Measurements from ENCODE around the gene SMAD7. TPM values are rescaled to one million over a fixed set of nuclear protein-coding genes. Genes with fewer than 3 reads are reported as not detected.

Gene SMAD7
- total and polyA plus RNA-seq, 4 experiments from 2014 or later, result 2.7 to 31.2 (median 17.9) TPM

DNA sequence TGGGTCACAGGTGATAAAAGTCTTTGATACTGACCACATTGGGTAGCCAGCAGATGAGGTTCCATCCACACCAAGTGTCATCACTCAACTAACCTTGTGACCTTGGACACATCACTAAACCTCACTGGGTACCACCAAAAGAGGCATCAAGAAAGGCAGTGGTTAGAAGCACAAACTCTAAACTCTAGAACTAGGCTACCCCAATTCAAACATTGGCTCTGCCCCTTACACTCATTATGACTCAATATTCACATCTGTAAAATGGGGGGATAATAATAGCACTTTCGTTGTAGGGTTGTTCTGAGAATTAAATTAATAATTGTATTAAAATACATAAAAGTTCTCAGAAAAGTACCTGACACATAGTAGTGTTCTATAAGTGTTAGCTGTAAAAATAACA lies 15.8 kb upstream of the SMAD7 start:
- peaks cover 0 to 2% of the 10 kb centered on the region in 2 donors for H3K27me3 Mint-ChIP-seq
- CTCF ChIA-PET (ENCODE audit: partially characterized antibody), result no interaction called here
- POLR2A ChIA-PET (ENCODE audit: partially characterized antibody), result no interaction called here

GRCh38 chr18:48963586-48964470 lies 13.1 kb upstream of the SMAD7 start:
- Histone ChIP-seq H3K36me3 (ENCODE audit: insufficient read depth, low read length) (no peaks in the 10 kb centered on the region), H3K4me1 (ENCODE audit: insufficient read depth, low read length) (peaks cover 5% of the 10 kb centered on the region), H3K9me3 (ENCODE audit: control insufficient read depth in 1 of 2, low read length in 2 of 2) (no peaks in the 10 kb centered on the region), H3K27me3 (ENCODE audit: insufficient read depth, low read length) (no peaks in the 10 kb centered on the region), H3K4me3 (ENCODE audit: low read length in 2 of 2) (no peak overlapping the region), H3K27ac (ENCODE audit: low read depth, low read length) (no peak overlapping the region)
- Mint-ChIP-seq H3K4me1 (peaks cover 4 to 16% (median 9%) of the 10 kb centered on the region in 4 donors), H3K4me3 (no peak overlapping the region), H3K27ac (no peak overlapping the region), H3K27me3 (peaks cover 0 to 2% of the 10 kb centered on the region in 2 donors), H3K9me3 (peaks cover 0 to 1% (median 0%) of the 10 kb centered on the region in 8 donors), H3K36me3 (no peaks in the 10 kb centered on the region)
- no peak for DNase-seq
- CTCF ChIA-PET (ENCODE audit: partially characterized antibody), result interaction anchor here (1.3 kb wide), 2 partner anchors 35 to 51 kb away, joined by 3 read pairs; no protein-coding TSS in a partner anchor
- POLR2A ChIA-PET (ENCODE audit: partially characterized antibody), result no interaction called here
- intact Hi-C loops (cut with micrococcal nuclease), result no loop called here

More for the DNA sequence above, 15.8 kb upstream of the SMAD7 start:
- Histone ChIP-seq H3K27me3 (ENCODE audit: insufficient read depth, low read length) (no peaks in the 10 kb centered on the region), H3K4me3 (ENCODE audit: low read length in 2 of 2) (no peak overlapping the region), H3K36me3 (ENCODE audit: insufficient read depth, low read length) (no peaks in the 10 kb centered on the region), H3K9me3 (ENCODE audit: control insufficient read depth in 1 of 2, low read length in 2 of 2) (no peaks in the 10 kb centered on the region), H3K4me1 (ENCODE audit: insufficient read depth, low read length) (peaks cover 5% of the 10 kb centered on the region), H3K27ac (ENCODE audit: low read depth, low read length) (no peak overlapping the region)
- intact Hi-C loops (cut with micrococcal nuclease), result no loop called here
- Mint-ChIP-seq H3K4me1 (peaks cover 3 to 16% (median 10%) of the 10 kb centered on the region in 4 donors), H3K9me3 (peaks cover 0 to 1% (median 0%) of the 10 kb centered on the region in 8 donors), H3K36me3 (no peaks in the 10 kb centered on the region), H3K4me3 (no peak overlapping the region), H3K27ac (no peak overlapping the region)
- no peak for DNase-seq

DNA sequence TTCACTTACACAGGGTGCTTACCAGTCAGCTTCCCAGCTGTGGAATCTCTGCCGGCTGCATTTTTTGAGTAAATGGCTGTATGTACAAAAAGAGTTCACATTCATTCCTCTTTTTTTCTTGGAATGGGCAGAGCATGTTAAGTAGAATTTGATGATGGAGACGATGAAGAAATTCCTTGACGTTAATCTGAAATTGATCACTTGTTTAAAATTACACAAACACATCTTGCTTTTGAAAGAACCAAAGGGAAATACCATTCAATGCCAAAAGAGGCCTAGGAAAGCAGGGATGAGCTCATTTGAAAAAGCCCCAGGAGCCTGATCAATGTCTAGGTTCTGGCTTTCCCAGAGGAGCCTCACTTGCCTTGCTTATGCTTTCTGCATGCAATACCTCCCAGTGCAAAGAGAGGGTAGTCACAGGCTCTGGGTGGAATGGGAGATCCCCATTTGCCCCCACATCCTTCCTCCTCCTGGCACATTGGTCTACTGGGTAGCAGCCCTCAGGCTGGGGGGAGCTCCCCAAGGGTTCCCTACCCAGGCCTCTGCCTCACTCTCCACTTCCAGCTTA lies 12.3 kb upstream of the SMAD7 start:
- Mint-ChIP-seq H3K4me3 (no peak overlapping the region), H3K27ac (no peak overlapping the region), H3K27me3 (peaks cover 0 to 2% of the 10 kb centered on the region in 2 donors), H3K4me1 (peaks cover 4 to 16% (median 9%) of the 10 kb centered on the region in 4 donors), H3K9me3 (peaks cover 0 to 1% (median 0%) of the 10 kb centered on the region in 8 donors), H3K36me3 (no peaks in the 10 kb centered on the region)
- no peak overlapping the region for H3K27ac ChIP-seq (ENCODE audit: low read depth, low read length)
- peaks cover 5% of the 10 kb centered on the region for H3K4me1 ChIP-seq (ENCODE audit: insufficient read depth, low read length)
- DNase-seq, result no peak
- H3K9me3 ChIP-seq (ENCODE audit: control insufficient read depth in 1 of 2, low read length in 2 of 2), result no peaks in the 10 kb centered on the region
- ChIA-PET POLR2A (ENCODE audit: partially characterized antibody) (no interaction called here), CTCF (ENCODE audit: partially characterized antibody) (interaction anchor here (1.3 kb wide), 2 partner anchors 34 to 50 kb away, joined by 3 read pairs; no protein-coding TSS in a partner anchor)
- H3K4me3 ChIP-seq (ENCODE audit: low read length in 2 of 2), result no peak overlapping the region
- H3K27me3 ChIP-seq (ENCODE audit: insufficient read depth, low read length), result no peaks in the 10 kb centered on the region
- H3K36me3 ChIP-seq (ENCODE audit: insufficient read depth, low read length), result no peaks in the 10 kb centered on the region
- intact Hi-C loops (cut with micrococcal nuclease), result no loop called here

DNA sequence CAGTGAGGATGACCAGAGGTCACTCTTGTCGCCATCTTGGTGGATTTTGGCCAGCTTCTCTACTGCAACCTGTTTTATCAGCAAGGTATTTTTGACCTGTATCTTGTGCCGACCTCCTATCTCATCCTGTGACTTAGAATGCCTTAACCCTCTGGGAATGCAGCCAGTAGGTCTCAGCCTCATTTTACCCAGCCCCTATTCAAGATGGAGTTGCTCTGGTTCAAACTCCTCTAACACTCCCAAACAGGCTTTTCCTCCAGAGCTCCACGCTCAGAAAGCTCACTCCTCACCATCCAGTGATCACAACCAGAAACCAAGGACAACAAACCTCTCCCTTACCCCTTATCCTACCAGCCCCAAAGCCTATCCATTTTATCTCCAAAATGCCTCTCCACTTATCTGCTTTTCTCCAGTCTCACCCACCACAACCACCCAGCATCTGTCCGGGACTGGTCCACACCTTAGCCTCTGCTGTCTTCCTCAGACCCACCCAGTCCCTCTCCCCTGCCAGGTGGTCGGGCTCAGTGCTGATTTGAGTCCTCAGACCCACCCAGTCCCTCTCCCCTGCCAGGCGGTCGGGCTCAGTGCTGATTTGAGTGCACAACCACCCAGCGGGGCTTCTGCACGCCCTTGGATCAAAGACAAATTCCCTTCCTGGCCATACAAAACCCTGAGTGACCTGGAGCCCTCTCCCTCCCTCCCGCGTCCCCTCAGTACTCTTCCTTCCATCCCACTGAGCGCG lies 11.7 kb upstream of the SMAD7 start:
- CTCF ChIA-PET (ENCODE audit: partially characterized antibody), result interaction anchor here (1.3 kb wide), 2 partner anchors 33 to 50 kb away, joined by 3 read pairs; no protein-coding TSS in a partner anchor
- H3K4me3 Mint-ChIP-seq, result no peak overlapping the region
- intact Hi-C loops (cut with micrococcal nuclease), result no loop called here

DNA sequence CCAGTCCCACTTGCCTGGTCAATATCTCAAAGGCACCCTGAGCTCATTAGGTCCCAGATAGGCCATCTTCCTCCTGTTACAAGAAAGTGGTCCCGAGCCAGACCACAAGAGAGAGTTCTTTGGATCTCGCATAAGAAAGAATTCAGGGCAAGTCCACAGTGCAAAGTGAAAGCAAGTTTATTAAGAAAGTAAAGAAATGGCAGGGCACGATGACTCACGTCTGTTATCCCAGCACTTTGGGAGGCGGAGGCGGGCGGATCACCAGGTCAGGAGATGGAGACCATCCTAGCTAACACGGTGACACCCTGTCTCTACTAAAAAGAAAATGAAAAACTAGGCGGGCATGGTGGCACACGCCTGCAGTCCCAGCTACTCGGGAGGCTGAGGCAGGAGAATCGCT lies 10.8 kb upstream of the SMAD7 start:
- H3K4me3 Mint-ChIP-seq, result no peak overlapping the region
- no peaks in the 10 kb centered on the region for H3K36me3 ChIP-seq (ENCODE audit: insufficient read depth, low read length)
- intact Hi-C loops (cut with micrococcal nuclease), result no loop called here
- peaks cover 5% of the 10 kb centered on the region for H3K4me1 ChIP-seq (ENCODE audit: insufficient read depth, low read length)
- no peak for DNase-seq
- no peaks in the 10 kb centered on the region for H3K27me3 ChIP-seq (ENCODE audit: insufficient read depth, low read length)
- no peaks in the 10 kb centered on the region for H3K9me3 ChIP-seq (ENCODE audit: control insufficient read depth in 1 of 2, low read length in 2 of 2)
- CTCF ChIA-PET (ENCODE audit: partially characterized antibody), result interaction anchor here (0.7 kb wide), 1 partner anchor 99 kb away, joined by 3 read pairs; no protein-coding TSS in a partner anchor
- H3K36me3 Mint-ChIP-seq, result no peaks in the 10 kb centered on the region
- H3K9me3 Mint-ChIP-seq, result no peaks in the 10 kb centered on the region
- H3K4me1 Mint-ChIP-seq, result peaks cover 4 to 23% (median 9%) of the 10 kb centered on the region in 4 donors
- H3K27ac ChIP-seq (ENCODE audit: low read depth, low read length), result no peak overlapping the region
- POLR2A ChIA-PET (ENCODE audit: partially characterized antibody), result interaction anchor here (1.2 to 1.4 kb wide), 2 partner anchors 8 to 14 kb away, joined by 3 to 4 read pairs; no protein-coding TSS in a partner anchor
- no peak overlapping the region for H3K27ac Mint-ChIP-seq
- H3K4me3 ChIP-seq (ENCODE audit: low read length in 2 of 2), result no peak overlapping the region
- H3K27me3 Mint-ChIP-seq, result peaks cover 0 to 2% of the 10 kb centered on the region in 2 donors

More for the DNA sequence above, 11.7 kb upstream of the SMAD7 start:
- H3K4me3 ChIP-seq (ENCODE audit: low read length in 2 of 2), result no peak overlapping the region
- no peaks in the 10 kb centered on the region for H3K36me3 Mint-ChIP-seq
- H3K4me1 ChIP-seq (ENCODE audit: insufficient read depth, low read length), result peaks cover 5% of the 10 kb centered on the region
- POLR2A ChIA-PET (ENCODE audit: partially characterized antibody), result interaction anchor here (1.2 to 1.4 kb wide), 2 partner anchors 9 to 13 kb away, joined by 3 to 4 read pairs; no protein-coding TSS in a partner anchor
- no peaks in the 10 kb centered on the region for H3K9me3 Mint-ChIP-seq
- H3K27ac ChIP-seq (ENCODE audit: low read depth, low read length), result no peak overlapping the region
- H3K27me3 ChIP-seq (ENCODE audit: insufficient read depth, low read length), result no peaks in the 10 kb centered on the region
- no peaks in the 10 kb centered on the region for H3K36me3 ChIP-seq (ENCODE audit: insufficient read depth, low read length)
- H3K9me3 ChIP-seq (ENCODE audit: control insufficient read depth in 1 of 2, low read length in 2 of 2), result no peaks in the 10 kb centered on the region
- H3K4me1 Mint-ChIP-seq, result peaks cover 4 to 16% (median 9%) of the 10 kb centered on the region in 4 donors
- no peak overlapping the region for H3K27ac Mint-ChIP-seq
- no peak for DNase-seq
- H3K27me3 Mint-ChIP-seq, result peaks cover 0 to 2% of the 10 kb centered on the region in 2 donors

DNA sequence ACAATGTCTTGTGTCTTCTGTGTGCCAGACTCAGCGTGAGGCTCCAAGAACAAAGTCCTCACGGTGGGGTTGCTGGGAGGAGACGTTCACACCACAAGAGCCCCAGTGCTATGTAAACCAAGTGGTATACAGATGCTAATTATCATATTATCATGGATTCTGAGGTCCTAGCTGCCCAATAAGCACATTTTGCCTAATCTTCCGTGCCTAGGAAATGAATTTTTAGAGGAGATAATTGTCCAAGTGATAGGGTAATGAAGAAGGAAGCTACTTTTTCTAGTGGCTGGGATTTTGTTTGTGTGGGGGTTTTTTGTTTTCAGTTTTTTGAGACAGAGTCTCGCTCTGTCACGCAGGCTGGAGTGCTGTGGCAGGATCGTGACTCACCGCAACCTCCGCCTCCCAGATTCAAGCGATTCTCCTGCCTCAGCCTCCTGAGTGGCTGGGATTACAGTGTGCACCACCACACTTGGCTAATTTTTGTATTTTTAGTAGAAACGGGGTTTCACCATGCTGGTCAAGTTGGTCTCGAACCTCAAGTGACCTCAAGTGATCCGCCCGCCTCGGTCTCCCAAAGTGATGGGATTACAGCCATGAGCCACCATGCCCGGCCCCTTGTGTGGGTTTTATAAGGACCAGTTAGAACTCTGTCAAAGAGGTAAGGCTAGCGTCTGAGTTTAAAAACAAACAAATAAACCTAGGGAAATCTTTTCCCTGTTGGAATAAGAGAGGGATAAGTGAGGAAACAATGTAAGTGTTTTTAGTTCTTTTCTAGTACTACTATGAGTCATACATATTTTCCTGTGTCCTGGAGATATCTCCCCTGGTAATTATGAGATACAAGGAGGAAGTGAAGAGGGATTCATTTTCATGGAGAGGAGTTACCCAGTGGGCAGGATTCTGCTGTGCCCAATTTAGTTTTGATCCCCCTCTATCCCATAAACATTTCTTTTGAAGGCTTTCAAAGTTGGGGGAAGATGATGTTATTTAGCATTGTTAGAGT lies 9.5 kb upstream of the SMAD7 start:
- Mint-ChIP-seq H3K9me3 (no peaks in the 10 kb centered on the region), H3K4me3 (no peak overlapping the region), H3K36me3 (no peaks in the 10 kb centered on the region), H3K27ac (no peak overlapping the region), H3K4me1 (peaks cover 15 to 36% (median 22%) of the 10 kb centered on the region in 4 donors), H3K27me3 (no peaks in the 10 kb centered on the region)
- H3K27me3 ChIP-seq (ENCODE audit: insufficient read depth, low read length), result no peaks in the 10 kb centered on the region
- no peak for DNase-seq
- H3K4me3 ChIP-seq (ENCODE audit: low read length in 2 of 2), result no peak overlapping the region
- no peak overlapping the region for H3K27ac ChIP-seq (ENCODE audit: low read depth, low read length)
- intact Hi-C loops (cut with micrococcal nuclease), result no loop called here
- H3K4me1 ChIP-seq (ENCODE audit: insufficient read depth, low read length), result peaks cover 17% of the 10 kb centered on the region
- no peaks in the 10 kb centered on the region for H3K36me3 ChIP-seq (ENCODE audit: insufficient read depth, low read length)
- no peaks in the 10 kb centered on the region for H3K9me3 ChIP-seq (ENCODE audit: control insufficient read depth in 1 of 2, low read length in 2 of 2)
- CTCF ChIA-PET (ENCODE audit: partially characterized antibody), result no interaction called here
- POLR2A ChIA-PET (ENCODE audit: partially characterized antibody), result interaction anchor here (1.0 kb wide), 1 partner anchor 30 kb away, joined by 3 read pairs; no protein-coding TSS in a partner anchor

All from CD4-positive, alpha-beta memory T cell (primary cell).